DND-41 (cell line): ENCODE results near the gene EXOSC1.

ENCODE experiments used
- EZH2 ChIP-seq: IDR thresholded peaks from 3 replicates; pipeline ENCODE4 v1.6.1; 2012; ENCODE audit warnings: borderline replicate concordance, low read depth, mild to moderate bottlenecking, moderate library complexity, low read length, inconsistent platforms; ENCODE audit not compliant: severe bottlenecking
- TF ChIP-seq, protein P1 (sequence below): IDR thresholded peaks from 2 replicates; pipeline ENCODE4 v1.5.1; 2012; ENCODE audit warnings: borderline replicate concordance, low read length, moderate library complexity, mild to moderate bottlenecking; ENCODE audit not compliant: poor library complexity, severe bottlenecking; ENCODE audit errors: extremely low read depth

DNA sequence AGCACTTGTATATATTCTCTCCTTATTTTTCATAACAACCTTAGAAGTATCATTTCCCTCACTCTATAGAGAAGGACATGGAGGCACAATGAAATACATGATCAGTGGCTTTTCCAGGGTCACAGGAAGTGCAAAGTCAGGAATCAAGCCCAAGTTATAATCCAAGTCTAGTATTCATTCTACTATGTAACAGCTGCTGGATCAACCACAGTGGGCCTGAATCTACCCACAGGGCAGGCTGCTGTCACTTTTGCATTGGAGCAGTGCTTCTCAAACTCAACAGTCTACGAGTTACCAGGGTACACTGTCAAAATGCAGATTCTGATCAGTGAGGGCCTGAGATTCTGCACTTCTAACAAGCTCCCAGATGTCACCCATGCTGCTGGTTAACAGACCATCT lies 18.4 kb upstream of the EXOSC1 start:
- TF ChIP-seq, protein P1, sequence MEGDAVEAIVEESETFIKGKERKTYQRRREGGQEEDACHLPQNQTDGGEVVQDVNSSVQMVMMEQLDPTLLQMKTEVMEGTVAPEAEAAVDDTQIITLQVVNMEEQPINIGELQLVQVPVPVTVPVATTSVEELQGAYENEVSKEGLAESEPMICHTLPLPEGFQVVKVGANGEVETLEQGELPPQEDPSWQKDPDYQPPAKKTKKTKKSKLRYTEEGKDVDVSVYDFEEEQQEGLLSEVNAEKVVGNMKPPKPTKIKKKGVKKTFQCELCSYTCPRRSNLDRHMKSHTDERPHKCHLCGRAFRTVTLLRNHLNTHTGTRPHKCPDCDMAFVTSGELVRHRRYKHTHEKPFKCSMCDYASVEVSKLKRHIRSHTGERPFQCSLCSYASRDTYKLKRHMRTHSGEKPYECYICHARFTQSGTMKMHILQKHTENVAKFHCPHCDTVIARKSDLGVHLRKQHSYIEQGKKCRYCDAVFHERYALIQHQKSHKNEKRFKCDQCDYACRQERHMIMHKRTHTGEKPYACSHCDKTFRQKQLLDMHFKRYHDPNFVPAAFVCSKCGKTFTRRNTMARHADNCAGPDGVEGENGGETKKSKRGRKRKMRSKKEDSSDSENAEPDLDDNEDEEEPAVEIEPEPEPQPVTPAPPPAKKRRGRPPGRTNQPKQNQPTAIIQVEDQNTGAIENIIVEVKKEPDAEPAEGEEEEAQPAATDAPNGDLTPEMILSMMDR, result no peak
- no peak for TF ChIP-seq EZH2
